Jurkat, Clone E6-1 (cell line): ENCODE measurements around the gene AHRR.
A peak's percentile ranks its signal among the peaks of the same experiment; 100 is the strongest.

Experiments used
- DNase-seq: peaks from one replicate; pipeline ENCODE4 v3.0.0-alpha.2; 2011; ENCODE audit warnings: low read depth, low spot score
- H3K4me3 ChIP-seq: 2 replicates; pipeline ENCODE4 v1.5.1; 2011; ENCODE audit warnings: mild to moderate bottlenecking, low read length, control low read depth, moderate library complexity

The AHRR gene

DNA sequence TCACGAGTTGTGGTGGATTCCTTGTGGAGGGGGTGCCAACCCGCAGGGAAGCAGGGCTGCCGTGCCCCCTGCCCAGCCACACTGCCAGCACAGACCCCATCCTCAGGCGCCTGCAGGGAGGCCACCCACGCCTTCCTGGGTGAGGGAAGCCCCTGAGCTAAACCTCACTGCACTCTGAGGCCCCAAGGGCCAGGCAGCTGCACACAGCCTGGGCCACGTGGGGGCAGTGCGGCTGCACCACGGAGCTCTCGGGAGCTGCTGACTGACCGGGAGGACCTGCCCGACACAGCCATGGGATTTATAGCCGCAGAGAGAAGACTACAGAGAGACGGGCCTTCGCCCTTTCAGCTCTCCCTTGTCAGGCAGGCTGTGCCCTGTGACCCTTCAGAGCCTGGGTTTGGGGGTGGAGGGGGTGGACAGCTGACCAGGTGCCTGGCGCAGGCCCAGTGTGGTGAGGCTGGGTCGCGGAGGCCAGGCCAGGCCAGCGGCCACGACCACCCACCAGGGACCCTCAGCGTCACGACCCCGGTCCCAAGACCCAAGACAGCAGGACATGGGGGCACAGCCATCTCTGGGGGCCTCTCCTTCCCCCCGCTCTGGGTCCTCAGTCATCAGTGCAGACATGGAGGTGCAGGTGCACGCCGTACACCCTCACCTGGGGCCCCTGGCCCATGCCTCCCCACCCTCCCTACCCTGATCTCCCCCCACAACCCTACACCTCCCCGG lies 4.3 kb upstream of the AHRR start:
- H3K4me3 ChIP-seq: no peak overlapping the region
- no peak for DNase-seq

DNA sequence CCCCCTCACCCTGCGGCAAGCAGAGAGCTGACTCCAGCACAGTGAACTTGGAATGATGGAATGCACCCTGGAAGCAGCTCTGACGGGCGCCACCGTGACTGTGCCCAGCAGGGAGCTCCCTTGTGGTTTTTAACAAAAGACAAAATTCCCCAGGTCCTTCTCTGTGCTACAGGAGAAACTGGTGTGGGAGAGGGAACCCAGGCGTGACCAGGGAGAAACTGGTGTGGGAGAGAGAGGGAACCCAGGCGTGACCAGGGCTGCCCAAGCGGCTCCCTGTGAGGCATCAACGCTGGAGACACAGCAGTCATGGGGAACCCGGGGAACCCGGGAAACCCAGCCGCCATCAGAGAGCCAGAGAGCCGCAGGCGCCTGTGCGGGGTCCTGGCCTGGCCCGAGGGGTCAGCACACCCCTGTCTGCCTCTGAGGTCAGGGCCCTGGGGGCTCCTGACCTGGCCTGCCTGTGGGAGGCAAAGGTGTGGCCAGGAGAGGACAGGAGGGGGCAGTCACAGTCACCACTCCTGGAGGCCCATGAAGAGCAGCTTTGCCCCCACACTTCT lies 3.1 kb upstream of the AHRR start:
- DNase-seq: no peak
- H3K4me3 ChIP-seq: no peak overlapping the region

GRCh38 chr5:318931-319601 lies 2.4 kb upstream of the AHRR start:
- no peak for DNase-seq
- H3K4me3 ChIP-seq: no peak overlapping the region

GRCh38 chr5:320524-321229 lies 837 bp upstream of the AHRR start:
- no peak for DNase-seq
- H3K4me3 ChIP-seq: no peak overlapping the region

- no peak overlapping the region for H3K4me3 ChIP-seq
- no peak for DNase-seq
These were observed 275 bp downstream of the AHRR start for GRCh38 chr5:321726-322251.

GRCh38 chr5:322281-322941 lies 897 bp downstream of the AHRR start:
- H3K4me3 ChIP-seq: no peak overlapping the region
- DNase-seq: no peak

- no peak overlapping the region for H3K4me3 ChIP-seq
- DNase-seq: no peak
These were observed 1.7 kb downstream of the AHRR start for GRCh38 chr5:322942-323879.

DNA sequence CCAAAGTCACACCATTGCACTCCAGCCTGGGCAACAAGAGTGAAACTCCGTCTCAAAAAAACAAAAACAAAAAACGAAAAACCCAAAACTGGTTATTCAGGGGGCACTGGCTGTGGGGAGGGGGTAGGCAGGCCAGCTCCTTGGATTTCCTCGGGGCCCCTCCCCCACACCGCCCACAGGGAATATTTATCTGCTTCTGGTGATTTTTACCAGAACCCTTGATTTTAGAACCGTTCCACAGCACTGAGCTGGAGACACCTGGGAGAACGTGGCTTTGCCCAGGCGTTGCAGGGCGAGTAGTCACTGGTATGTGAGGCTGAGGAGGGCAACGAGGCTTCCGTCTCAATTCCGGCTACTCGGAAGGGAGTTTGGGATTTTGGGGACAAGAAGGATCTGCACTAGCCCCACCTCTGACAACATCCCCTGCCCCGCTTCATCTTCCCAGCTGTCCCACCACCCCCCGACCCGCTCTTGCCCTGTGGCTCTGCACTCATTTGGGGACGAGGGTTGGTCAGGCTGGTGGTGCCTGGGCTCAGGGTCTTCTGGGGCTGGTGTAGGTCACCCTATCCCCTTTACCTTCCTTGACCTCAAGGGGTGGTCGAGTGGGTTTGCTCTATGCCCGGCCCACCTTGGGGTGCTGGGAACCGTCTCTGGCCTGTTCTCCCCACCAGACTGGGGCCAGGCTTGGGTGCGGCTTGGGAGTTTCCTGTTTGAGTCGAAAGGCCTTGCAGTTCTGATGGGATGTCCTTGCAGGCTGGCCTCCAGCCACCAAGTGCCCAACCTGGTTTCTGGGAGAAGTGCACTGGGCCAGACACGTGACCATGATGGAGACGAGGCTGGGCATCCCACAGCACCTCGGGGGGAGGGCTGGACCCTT lies 3.5 kb downstream of the AHRR start:
- no peak overlapping the region for H3K4me3 ChIP-seq
- DNase-seq: no peak

DNA sequence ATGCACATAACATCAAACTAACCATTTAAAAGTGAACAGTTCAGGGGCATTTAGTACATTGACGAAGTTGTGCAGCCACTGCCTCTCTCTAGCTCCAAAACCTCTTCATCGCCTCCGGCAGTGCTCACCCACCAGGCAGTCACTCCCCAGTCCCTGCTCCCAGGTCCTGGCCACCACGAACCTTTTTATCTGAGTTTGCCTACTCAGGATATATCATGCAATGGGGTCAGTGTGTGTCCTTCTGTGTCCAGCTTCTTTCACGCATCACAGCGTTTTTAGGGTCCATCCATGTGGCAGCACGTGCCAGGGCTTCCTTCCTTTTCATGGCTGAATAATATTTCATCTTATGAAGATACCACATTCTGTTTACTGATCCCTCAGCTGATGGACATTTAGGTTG lies 4.6 kb downstream of the AHRR start:
- no peak for DNase-seq
- no peak overlapping the region for H3K4me3 ChIP-seq

- H3K4me3 ChIP-seq: no peak overlapping the region
- no peak for DNase-seq
These were observed 7.7 kb downstream of the AHRR start for GRCh38 chr5:329121-329735.

DNA sequence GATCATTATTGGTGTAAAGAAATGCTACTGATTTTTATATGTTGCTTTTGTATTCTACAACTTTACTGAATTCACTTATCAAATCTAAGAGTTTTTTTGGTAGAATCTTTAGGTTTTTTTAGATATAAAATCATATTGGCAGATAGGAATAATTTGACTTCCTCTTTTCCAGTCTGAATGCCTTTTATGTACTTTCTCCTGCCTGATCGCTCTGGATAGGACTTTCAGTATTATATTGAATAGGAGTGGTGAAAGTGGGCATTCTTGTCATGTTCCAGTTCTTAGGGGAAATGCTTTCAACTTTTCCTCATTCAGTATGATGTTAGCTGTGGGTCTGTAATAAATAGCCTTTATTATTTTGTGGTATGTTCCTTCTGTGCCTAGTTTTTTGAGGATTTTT lies 8.3 kb downstream of the AHRR start:
- no peak overlapping the region for H3K4me3 ChIP-seq
- no peak for DNase-seq

- no peak for DNase-seq
- no peak overlapping the region for H3K4me3 ChIP-seq
These were observed 11.3 kb downstream of the AHRR start for GRCh38 chr5:332843-333242.

DNA sequence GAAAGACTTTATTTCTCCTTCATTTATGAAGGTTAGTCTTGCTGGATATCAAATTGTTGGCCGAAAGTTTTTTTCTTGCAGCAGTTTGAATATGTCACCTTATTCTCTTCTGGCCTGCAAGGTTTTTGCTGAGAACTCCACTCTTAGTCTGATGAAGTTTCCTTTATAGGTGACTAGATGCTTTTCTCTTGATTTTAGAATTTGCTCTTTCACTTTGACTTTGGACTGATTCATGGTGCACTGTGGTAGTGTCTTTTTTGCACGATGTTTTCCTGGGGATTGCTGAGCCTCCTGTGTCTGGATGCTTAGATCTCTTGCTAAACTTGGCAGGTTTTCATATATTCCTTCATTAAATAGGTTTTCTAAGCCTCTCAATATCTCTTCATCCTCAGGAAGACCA lies 12.4 kb downstream of the AHRR start:
- H3K4me3 ChIP-seq: no peak overlapping the region
- no peak for DNase-seq

GRCh38 chr5:334903-335739 lies 13.6 kb downstream of the AHRR start:
- H3K4me3 ChIP-seq: no peak overlapping the region
- DNase-seq: peak; percentile 62

DNA sequence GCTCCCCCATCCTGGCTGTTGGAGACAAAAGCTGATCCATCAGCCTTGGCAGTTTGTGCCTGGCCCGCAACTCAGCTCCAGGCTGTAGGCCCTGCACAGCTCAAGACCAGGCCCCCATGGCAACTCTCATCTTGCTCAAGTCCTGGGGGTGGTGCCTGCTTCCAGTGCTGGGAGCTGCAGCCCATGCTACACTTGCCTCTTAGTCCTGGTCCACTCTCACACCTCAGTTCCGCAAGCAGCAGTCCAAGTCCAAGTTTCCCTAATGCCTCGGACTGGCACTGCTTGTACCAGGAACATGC lies 14.2 kb downstream of the AHRR start:
- H3K4me3 ChIP-seq: no peak overlapping the region
- no peak for DNase-seq

DNA sequence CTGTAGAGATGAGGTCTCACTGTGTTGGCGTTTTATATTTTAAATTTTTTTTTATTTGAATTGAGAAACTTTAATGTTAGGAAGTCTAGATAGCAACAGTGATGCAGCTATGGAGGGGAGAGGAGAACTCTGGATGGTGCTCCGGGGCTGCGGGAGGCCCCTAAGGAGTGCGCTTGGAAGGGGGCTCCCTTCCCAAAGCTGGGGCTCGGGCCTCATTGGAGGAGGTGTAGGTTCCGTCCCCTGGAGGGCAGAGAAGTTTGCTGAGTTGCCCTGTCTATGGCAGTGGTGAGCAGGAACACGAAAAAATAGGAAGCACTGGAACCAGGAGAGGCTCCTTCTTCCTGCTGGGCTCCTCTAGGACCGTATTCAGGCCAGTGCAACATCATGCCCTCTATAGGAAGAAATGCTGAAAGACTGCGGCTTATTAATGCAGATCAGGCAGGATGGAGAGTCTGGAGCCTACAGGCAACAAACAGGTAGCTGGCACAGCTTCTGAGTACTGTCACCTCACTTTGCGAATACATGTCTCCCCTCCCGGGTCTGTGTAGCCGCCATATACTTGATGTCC lies 16.1 kb downstream of the AHRR start:
- no peak overlapping the region for H3K4me3 ChIP-seq
- DNase-seq: no peak
